ENCODE measurements around the gene ZNF740.

Gene ZNF740

DNA sequence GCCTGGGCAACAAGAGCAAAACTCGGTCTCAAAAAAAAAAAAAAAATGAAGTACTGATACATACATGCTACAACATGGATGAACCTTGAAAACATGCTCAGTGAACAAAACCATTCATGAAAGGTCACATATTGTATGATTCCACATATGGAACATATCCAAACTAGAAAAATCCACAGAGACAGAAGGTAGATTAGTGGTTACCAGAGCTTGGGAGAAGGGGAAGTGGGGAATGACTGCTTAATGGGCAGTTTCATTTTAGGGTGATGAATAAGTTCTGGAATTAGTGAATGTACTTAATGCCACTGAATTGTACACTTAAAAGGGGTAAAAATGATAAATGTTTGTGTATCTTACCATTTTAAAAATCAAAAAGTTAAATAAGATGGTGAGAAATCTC lies 23.8 kb downstream of the ZNF740 start:
- DNase-seq (ENCODE audit: low read depth): no peak
- in situ Hi-C loops (cut with HindIII; ENCODE audit: low sequenced_read_pairs): no loop called here

DNA sequence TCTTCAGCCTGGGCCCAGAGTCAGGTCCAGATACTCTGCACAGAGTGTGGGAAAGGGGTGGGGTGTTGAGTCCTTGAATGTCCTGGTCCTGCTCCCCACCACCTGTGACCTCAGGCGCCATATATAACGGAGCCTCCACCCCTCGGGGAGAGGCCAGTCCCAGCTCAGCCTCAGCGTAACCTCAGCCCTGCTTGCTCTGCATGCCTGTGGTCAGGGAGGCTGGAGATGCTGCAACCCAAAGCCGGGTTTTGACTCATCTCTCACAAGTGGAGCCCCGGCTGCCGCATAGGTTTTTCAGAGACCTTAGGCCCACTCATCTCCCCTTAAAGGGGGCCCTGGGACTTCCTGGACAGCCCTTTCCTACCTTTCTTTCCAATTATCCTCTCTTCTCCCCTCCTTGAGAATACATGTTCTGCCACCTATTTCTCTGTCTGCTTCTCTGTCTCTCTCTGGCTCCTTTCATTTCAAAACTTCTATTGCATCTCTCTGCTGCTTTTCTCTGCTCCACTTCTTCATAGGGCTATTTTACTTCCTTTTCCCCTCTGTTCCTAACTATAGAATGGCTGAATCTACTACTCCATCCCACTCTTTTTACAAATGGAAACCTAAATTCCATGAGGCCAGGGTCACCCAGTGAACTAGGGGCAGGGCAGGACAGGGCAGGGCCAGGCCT lies 25.4 kb downstream of the ZNF740 start:
- no peak overlapping the region for H3K4me3 ChIP-seq (ENCODE audit: low read depth, low read length)
- TF ChIP-seq, protein P1, sequence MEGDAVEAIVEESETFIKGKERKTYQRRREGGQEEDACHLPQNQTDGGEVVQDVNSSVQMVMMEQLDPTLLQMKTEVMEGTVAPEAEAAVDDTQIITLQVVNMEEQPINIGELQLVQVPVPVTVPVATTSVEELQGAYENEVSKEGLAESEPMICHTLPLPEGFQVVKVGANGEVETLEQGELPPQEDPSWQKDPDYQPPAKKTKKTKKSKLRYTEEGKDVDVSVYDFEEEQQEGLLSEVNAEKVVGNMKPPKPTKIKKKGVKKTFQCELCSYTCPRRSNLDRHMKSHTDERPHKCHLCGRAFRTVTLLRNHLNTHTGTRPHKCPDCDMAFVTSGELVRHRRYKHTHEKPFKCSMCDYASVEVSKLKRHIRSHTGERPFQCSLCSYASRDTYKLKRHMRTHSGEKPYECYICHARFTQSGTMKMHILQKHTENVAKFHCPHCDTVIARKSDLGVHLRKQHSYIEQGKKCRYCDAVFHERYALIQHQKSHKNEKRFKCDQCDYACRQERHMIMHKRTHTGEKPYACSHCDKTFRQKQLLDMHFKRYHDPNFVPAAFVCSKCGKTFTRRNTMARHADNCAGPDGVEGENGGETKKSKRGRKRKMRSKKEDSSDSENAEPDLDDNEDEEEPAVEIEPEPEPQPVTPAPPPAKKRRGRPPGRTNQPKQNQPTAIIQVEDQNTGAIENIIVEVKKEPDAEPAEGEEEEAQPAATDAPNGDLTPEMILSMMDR (IDR thresholded peaks at IDR 0.05; ENCODE audit: low read depth, low read length, missing control alignments): no peak
- DNase-seq (ENCODE audit: low read depth): peak; percentile 70
- in situ Hi-C loops (cut with HindIII; ENCODE audit: low sequenced_read_pairs): no loop called here

More for the DNA sequence above, 23.8 kb downstream of the ZNF740 start:
- H3K4me3 ChIP-seq (ENCODE audit: low read depth, low read length): no peak overlapping the region
- TF ChIP-seq, protein P1 (IDR thresholded peaks at IDR 0.05; ENCODE audit: low read depth, low read length, missing control alignments): no peak

DNA sequence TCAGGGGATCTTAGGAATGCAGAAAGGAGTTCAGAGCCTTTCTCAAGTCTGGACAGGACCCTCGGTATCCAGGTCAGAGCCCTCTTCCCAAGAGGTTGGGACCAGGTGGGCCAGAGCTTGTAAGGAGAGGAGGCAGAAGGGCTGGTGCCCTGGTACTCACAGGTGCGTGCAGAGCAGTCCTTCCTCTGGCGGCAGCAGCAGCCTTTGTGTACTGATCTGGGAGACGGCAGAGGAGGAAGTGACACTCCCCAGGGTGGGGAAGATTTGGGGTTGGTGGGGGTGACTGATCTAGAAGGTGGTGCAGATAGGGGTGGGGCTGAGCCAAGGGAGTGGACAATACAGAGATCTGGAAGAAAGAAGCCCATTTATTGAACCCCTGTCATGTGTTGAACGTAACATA lies 26.5 kb downstream of the ZNF740 start, which contains the start of gene ITGB7:
Gene ITGB7 (minus strand): TSS at position 210 of the 400 bp plus-strand sequence. CDS start 6,808 bp downstream, outside the sequence.
- DNase-seq (ENCODE audit: low read depth): no peak
- no peak within 1 kb of the TSS for H3K4me3 ChIP-seq (ENCODE audit: low read depth, low read length)
- in situ Hi-C loops (cut with HindIII; ENCODE audit: low sequenced_read_pairs): no loop called here
- TF ChIP-seq, protein P1 (IDR thresholded peaks at IDR 0.05; ENCODE audit: low read depth, low read length, missing control alignments): no peak

DNA sequence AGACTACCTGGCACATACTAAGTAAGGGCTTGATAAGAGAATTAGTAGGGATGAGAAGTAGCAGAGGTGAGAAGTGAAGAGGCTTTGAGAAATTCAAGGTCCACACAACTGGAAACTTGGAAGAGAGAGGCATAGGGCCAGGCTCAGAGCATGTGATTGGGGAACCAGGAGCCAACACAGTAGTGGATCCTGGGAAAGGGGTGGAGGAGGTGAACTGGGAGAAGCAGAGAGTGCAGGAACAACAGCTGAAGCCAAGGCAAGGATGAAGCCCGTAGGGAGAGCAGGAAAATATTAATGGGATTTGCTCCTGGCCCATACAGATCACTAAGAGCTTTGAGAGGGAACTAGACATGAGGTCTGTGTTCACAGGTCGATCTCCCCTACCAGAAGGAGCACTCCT lies 27.9 kb downstream of the ZNF740 start:
- TF ChIP-seq, protein P1 (IDR thresholded peaks at IDR 0.05; ENCODE audit: low read depth, low read length, missing control alignments): no peak
- DNase-seq (ENCODE audit: low read depth): no peak
- in situ Hi-C loops (cut with HindIII; ENCODE audit: low sequenced_read_pairs): no loop called here
- H3K4me3 ChIP-seq (ENCODE audit: low read depth, low read length): no peak overlapping the region

DNA sequence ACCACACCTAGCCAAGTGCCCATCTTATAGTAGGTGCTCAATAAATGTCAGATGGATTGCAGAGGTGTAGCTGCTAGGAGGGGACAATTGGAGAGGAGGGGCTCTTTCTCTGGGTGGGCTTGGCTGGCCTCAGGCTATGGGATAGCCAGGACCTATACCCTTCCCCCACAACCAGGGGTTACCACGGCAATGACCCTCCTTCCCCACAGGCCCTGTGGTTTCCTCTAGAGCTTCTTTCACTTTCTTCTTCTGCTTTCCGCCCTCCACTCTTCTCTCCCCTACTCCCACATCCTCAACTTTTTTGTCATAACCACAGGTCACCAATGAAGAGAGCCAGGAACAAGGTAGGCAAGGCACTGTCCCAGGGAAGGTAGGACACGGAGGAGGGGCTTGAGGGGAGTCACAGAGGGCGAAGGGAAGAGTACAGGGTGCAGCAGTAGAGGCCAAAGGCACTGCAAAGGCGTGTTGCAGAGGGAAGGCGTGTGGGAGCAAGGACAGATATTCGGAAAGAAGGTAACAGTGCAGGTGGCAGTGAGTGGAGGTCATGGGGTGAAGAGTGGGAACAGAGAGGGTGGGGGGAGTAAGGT lies 28.4 kb downstream of the ZNF740 start:
- in situ Hi-C loops (cut with HindIII; ENCODE audit: low sequenced_read_pairs): no loop called here
- no peak for DNase-seq (ENCODE audit: low read depth)
- H3K4me3 ChIP-seq (ENCODE audit: low read depth, low read length): no peak overlapping the region
- TF ChIP-seq, protein P1 (IDR thresholded peaks at IDR 0.05; ENCODE audit: low read depth, low read length, missing control alignments): no peak

DNA sequence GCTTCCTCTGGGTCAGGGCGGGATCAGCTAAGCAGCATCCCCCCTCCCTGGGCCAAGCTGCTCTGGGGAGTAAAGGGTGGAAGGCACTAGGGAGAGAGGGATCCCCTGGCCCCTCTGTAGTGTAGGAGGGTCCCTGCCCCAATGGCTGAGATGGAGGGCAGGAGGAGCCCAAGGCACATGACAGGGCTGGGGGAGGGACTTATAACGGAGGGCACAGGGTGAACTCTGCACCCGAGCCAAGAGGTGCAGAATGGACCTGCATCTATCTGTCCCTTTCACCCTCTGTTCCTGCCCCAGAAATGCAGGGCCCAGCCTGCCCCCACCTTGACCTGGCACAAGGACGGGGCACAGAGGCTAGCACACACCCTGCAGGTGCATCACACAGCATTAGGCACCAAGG lies 30.3 kb downstream of the ZNF740 start:
- DNase-seq (ENCODE audit: low read depth): no peak
- TF ChIP-seq, protein P1 (IDR thresholded peaks at IDR 0.05; ENCODE audit: low read depth, low read length, missing control alignments): no peak
- no peak overlapping the region for H3K4me3 ChIP-seq (ENCODE audit: low read depth, low read length)
- in situ Hi-C loops (cut with HindIII; ENCODE audit: low sequenced_read_pairs): no loop called here
